Suprapubic skin (tissue), 4 donors: ENCODE results near the gene LBHD2.

Source experiments
- CTCF ChIP-seq, 2 donors: fragments of 200-600 bp in 1 of 2; fragments of 450-650 bp in 1 of 2; sonication (generic) in 1 of 2; IDR thresholded peaks; one replicate each; pipeline ENCODE4 v1.5.1; 2016 to 2019; ENCODE audit warnings: antibody characterized with exemption in 2 of 2, mild to moderate bottlenecking in 1 of 2, moderate library complexity in 1 of 2
- EP300 ChIP-seq: sonication (generic); formaldehyde crosslinking; IDR thresholded peaks from one replicate; pipeline ENCODE4 v1.6.1; 2017; ENCODE audit warnings: antibody characterized with exemption
- POLR2AphosphoS5 ChIP-seq, 3 donors: sonication (generic); formaldehyde crosslinking; IDR thresholded peaks; one replicate each; pipeline ENCODE4 v1.6.1; 2017; ENCODE audit warnings: antibody characterized with exemption in 3 of 3

- TF ChIP-seq POLR2AphosphoS5 (IDR thresholded peaks at IDR 0.05) (no peak), CTCF (IDR thresholded peaks at IDR 0.05) (no peak), EP300 (no peak)
Measured at GRCh38 chr14:103127356-103127755, 43.3 kb downstream of the LBHD2 start.
